Measurements from ENCODE around the gene SCPEP1. TPM values are rescaled to one million over a fixed set of nuclear protein-coding genes. Genes with fewer than 3 reads are reported as not detected.
"Not testable (repeated sequence)": the region's sequence is repeated elsewhere in the genome, so short reads cannot be mapped to it uniquely, and the experiment has no call there.

Gene SCPEP1
- total and polyA plus RNA-seq, 2 donors: 11.1 to 49.9 TPM

GRCh38 chr17:56974055-56974454, 3.9 kb upstream of the SCPEP1 start:
- 98% methylated on average over 2 of the region's 2 CpGs for WGBS
- Histone ChIP-seq H3K27ac (ENCODE audit: low read depth in 1 of 2, low read length in 1 of 2) (no peak overlapping the region), H3K36me3 (ENCODE audit: control insufficient read depth in 2 of 2, insufficient read depth in 2 of 2, low read length in 1 of 2) (no peaks in the 10 kb centered on the region), H3K27me3 (ENCODE audit: control insufficient read depth in 2 of 2, insufficient read depth in 1 of 2, low read length in 1 of 2) (peaks cover 0 to 15% of the 10 kb centered on the region in 2 donors), H3K4me3 (ENCODE audit: low read length in 2 of 2) (no peak overlapping the region), H3K9me3 (ENCODE audit: control insufficient read depth in 2 of 2, insufficient read depth in 1 of 2, low read length in 1 of 2) (peaks cover 0 to 4% of the 10 kb centered on the region in 2 donors), H3K4me1 (ENCODE audit: control insufficient read depth in 2 of 2, insufficient read depth in 2 of 2, low read length in 2 of 2) (peaks cover 3 to 15% of the 10 kb centered on the region in 2 donors)
- DNase-seq (ENCODE audit: low read depth in 6 of 9, low spot score in 9 of 9): no peak

GRCh38 chr17:56975656-56976055, 2.3 kb upstream of the SCPEP1 start:
- over 99% methylated on average over 2 of the region's 2 CpGs for WGBS
- DNase-seq (ENCODE audit: low read depth in 6 of 9, low spot score in 9 of 9): no peak

DNA sequence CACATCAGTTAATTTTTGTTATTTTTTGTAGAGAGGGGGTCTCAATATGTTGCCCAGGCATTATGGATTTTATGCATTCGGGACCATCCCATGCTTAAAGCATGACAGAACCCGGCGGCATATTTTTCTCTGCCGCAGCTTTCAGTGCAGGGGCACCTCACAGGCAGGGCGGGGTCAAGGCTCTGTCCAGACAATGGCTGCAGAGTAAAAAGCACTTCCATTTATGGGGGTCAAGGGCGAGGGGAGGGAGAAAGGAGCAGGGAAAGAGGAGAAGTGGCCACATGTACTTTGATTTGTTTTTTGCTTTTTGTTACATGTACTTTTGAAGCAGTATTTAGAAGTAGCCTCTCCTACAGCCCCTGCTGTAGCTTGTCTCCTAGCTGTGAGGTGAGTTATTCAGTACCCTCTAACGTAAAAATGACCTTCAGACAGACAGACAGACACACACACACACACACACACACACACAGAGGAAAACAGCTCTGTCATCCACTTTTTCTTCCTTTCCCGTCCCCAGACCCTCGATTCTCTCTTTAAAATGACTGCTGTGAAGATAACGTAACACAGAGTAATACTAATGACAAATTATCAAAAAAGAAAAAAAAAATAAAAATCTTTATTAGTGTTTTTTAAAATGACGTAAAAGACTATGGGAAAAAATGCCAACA, 856 bp upstream of the SCPEP1 start:
- Histone ChIP-seq H3K4me1 (ENCODE audit: control insufficient read depth in 2 of 2, insufficient read depth in 2 of 2, low read length in 2 of 2) (peaks cover 3 to 16% of the 10 kb centered on the region in 2 donors), H3K4me3 (ENCODE audit: low read length in 2 of 2) (peak overlapping the region in 1 of 2 donors; percentile 57), H3K36me3 (ENCODE audit: control insufficient read depth in 2 of 2, insufficient read depth in 2 of 2, low read length in 1 of 2) (no peaks in the 10 kb centered on the region), H3K27ac (ENCODE audit: low read depth in 1 of 2, low read length in 1 of 2) (no peak overlapping the region), H3K27me3 (ENCODE audit: control insufficient read depth in 2 of 2, insufficient read depth in 1 of 2, low read length in 1 of 2) (peaks cover 0 to 16% of the 10 kb centered on the region in 2 donors), H3K9me3 (ENCODE audit: control insufficient read depth in 2 of 2, insufficient read depth in 1 of 2, low read length in 1 of 2) (no peaks in the 10 kb centered on the region)
- DNase-seq (ENCODE audit: low read depth in 6 of 9, low spot score in 9 of 9): no peak
- WGBS: 51% methylated on average over 11 of the region's 11 CpGs

More at GRCh38 chr17:56975656-56976055, 2.3 kb upstream of the SCPEP1 start:
- Histone ChIP-seq H3K27ac (ENCODE audit: low read depth in 1 of 2, low read length in 1 of 2) (no peak overlapping the region), H3K9me3 (ENCODE audit: control insufficient read depth in 2 of 2, insufficient read depth in 1 of 2, low read length in 1 of 2) (peaks cover 0 to 2% of the 10 kb centered on the region in 2 donors), H3K4me3 (ENCODE audit: low read length in 2 of 2) (no peak overlapping the region), H3K27me3 (ENCODE audit: control insufficient read depth in 2 of 2, insufficient read depth in 1 of 2, low read length in 1 of 2) (peaks cover 0 to 16% of the 10 kb centered on the region in 2 donors), H3K36me3 (ENCODE audit: control insufficient read depth in 2 of 2, insufficient read depth in 2 of 2, low read length in 1 of 2) (no peaks in the 10 kb centered on the region), H3K4me1 (ENCODE audit: control insufficient read depth in 2 of 2, insufficient read depth in 2 of 2, low read length in 2 of 2) (peaks cover 3 to 15% of the 10 kb centered on the region in 2 donors)

DNA sequence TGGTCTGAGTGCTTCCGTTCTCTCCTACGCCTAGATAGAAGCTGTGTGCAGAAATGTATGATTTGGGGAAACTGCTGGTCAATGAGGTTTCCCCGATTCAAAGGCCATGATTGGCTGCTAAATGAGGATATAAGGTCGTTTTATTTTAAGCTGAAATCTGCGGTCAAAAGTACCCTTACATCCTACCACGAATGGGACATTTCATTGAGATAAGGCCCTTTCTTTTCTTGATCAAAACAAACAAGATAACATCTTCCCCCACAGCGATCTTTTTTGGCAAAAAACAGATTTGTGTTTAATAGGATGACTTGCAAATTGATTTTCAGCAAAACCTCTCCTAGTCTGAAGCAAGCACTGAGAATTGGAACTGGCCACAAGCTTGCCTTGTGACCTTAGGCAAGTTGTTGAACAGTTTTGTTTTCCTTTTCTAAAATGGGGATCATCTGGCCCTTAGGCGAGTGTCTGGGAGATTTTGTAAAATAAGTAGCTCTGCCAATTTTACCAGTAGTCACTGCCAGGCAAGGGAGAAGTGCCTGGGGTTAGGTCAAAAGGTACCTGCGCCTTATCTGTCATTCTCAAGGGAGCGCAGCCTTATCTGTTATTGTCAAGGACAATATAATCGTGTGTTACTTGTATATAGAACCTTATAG, 635 bp downstream of the SCPEP1 start:
- no peaks in the 10 kb centered on the region for H3K9me3 ChIP-seq (ENCODE audit: control insufficient read depth in 2 of 2, insufficient read depth in 1 of 2, low read length in 1 of 2)
- H3K4me1 ChIP-seq (ENCODE audit: control insufficient read depth in 2 of 2, insufficient read depth in 2 of 2, low read length in 2 of 2): peaks cover 3 to 22% of the 10 kb centered on the region in 2 donors
- H3K27me3 ChIP-seq (ENCODE audit: control insufficient read depth in 2 of 2, insufficient read depth in 1 of 2, low read length in 1 of 2): peaks cover 0 to 16% of the 10 kb centered on the region in 2 donors
- DNase-seq (ENCODE audit: low read depth in 6 of 9, low spot score in 9 of 9): peak in 1 of 9 donors; percentile 13
- no peak overlapping the region for H3K27ac ChIP-seq (ENCODE audit: low read depth in 1 of 2, low read length in 1 of 2)
- H3K4me3 ChIP-seq (ENCODE audit: low read length in 2 of 2): peak overlapping the region; percentile 48 to 57
- H3K36me3 ChIP-seq (ENCODE audit: control insufficient read depth in 2 of 2, insufficient read depth in 2 of 2, low read length in 1 of 2): no peaks in the 10 kb centered on the region
- 36% methylated on average over 11 of the region's 11 CpGs for WGBS

DNA sequence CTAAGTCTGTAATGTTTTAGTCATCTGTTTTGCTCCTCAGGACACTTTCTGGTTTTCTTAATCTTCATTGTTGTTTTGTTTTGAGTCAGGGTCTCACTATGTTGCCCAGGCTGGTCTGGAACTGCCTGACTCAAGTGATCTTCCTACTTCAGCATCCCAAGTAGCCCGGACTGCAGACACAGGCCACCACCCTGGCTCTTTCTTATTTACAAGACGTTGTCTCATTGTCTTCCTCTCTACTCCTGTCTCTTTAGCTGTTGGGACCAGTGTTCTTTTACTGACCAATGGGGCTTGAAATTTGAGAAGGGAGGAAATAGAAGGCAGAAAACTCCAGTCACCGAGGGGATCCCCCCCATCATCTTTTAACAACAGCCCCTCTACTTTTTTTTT, 1.2 kb downstream of the SCPEP1 start:
- Histone ChIP-seq H3K9me3 (ENCODE audit: control insufficient read depth in 2 of 2, insufficient read depth in 1 of 2, low read length in 1 of 2) (no peaks in the 10 kb centered on the region), H3K4me1 (ENCODE audit: control insufficient read depth in 2 of 2, insufficient read depth in 2 of 2, low read length in 2 of 2) (peaks cover 3 to 22% of the 10 kb centered on the region in 2 donors), H3K27ac (ENCODE audit: low read depth in 1 of 2, low read length in 1 of 2) (peak overlapping the region in 1 of 2 donors; percentile 13), H3K36me3 (ENCODE audit: control insufficient read depth in 2 of 2, insufficient read depth in 2 of 2, low read length in 1 of 2) (no peaks in the 10 kb centered on the region), H3K4me3 (ENCODE audit: low read length in 2 of 2) (no peak overlapping the region), H3K27me3 (ENCODE audit: control insufficient read depth in 2 of 2, insufficient read depth in 1 of 2, low read length in 1 of 2) (peaks cover 0 to 16% of the 10 kb centered on the region in 2 donors)
- WGBS: 94% methylated on average over 3 of the region's 3 CpGs
- no peak for DNase-seq (ENCODE audit: low read depth in 6 of 9, low spot score in 9 of 9)

DNA sequence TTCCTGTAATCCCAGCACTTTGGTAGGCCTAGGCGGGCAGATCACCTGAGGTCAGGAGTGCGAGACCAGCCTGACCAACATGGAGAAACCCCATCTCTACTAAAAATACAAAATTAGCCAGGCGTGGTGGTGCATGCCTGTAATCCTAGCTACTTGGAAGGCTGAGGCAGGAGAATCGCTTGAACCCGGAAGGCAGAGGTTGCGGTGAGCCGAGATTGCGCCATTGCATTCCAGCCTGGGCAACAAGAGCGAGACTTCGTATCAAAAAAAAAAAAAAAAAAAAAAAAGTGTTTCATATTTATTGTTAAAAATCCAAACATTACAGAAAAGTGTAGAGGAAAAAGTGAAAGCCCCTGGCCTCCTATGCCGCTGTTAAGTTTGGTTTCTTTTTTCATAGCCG, 2.6 kb downstream of the SCPEP1 start:
- Histone ChIP-seq H3K27me3 (ENCODE audit: control insufficient read depth in 2 of 2, insufficient read depth in 1 of 2, low read length in 1 of 2) (peaks cover 0 to 16% of the 10 kb centered on the region in 2 donors), H3K4me1 (ENCODE audit: control insufficient read depth in 2 of 2, insufficient read depth in 2 of 2, low read length in 2 of 2) (peaks cover 3 to 22% of the 10 kb centered on the region in 2 donors)
- not testable (repeated sequence) for DNase-seq (ENCODE audit: low read depth in 6 of 9, low spot score in 9 of 9); H3K36me3 ChIP-seq (ENCODE audit: control insufficient read depth in 2 of 2, insufficient read depth in 2 of 2, low read length in 1 of 2); H3K9me3 ChIP-seq (ENCODE audit: control insufficient read depth in 2 of 2, insufficient read depth in 1 of 2, low read length in 1 of 2); H3K4me3 ChIP-seq (ENCODE audit: low read length in 2 of 2); H3K27ac ChIP-seq (ENCODE audit: low read depth in 1 of 2, low read length in 1 of 2)
- 98% methylated on average over 12 of the region's 12 CpGs for WGBS

- Histone ChIP-seq H3K27me3 (ENCODE audit: control insufficient read depth in 2 of 2, insufficient read depth in 1 of 2, low read length in 1 of 2) (peaks cover 0 to 10% of the 10 kb centered on the region in 2 donors), H3K36me3 (ENCODE audit: control insufficient read depth in 2 of 2, insufficient read depth in 2 of 2, low read length in 1 of 2) (no peaks in the 10 kb centered on the region), H3K9me3 (ENCODE audit: control insufficient read depth in 2 of 2, insufficient read depth in 1 of 2, low read length in 1 of 2) (no peaks in the 10 kb centered on the region), H3K27ac (ENCODE audit: low read depth in 1 of 2, low read length in 1 of 2) (no peak overlapping the region), H3K4me1 (ENCODE audit: control insufficient read depth in 2 of 2, insufficient read depth in 2 of 2, low read length in 2 of 2) (peaks cover 3 to 17% of the 10 kb centered on the region in 2 donors), H3K4me3 (ENCODE audit: low read length in 2 of 2) (no peak overlapping the region)
- 84% methylated on average over 8 of the region's 8 CpGs for WGBS
- DNase-seq (ENCODE audit: low read depth in 6 of 9, low spot score in 9 of 9): no peak
Observed at GRCh38 chr17:56982312-56982711, 4.4 kb downstream of the SCPEP1 start.

DNA sequence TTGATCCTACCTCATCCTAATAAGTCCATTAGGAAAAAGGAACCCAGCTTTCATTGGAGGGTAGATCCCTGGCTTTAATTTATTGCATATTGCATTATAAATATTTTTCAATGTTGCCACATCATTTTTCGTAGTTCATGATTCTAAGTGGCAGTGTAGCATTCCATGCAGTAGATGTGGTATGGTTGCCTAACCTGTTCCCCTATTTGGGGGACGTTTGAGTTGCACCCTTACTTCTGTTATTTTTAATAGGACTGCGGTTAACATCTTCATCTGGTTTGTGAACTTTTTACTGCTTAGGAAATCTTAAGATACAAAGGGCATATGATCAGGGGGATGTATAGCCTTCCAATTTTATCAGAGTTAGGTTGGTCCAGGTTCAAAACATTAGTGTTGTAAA, 5.4 kb downstream of the SCPEP1 start:
- no peaks in the 10 kb centered on the region for H3K9me3 ChIP-seq (ENCODE audit: control insufficient read depth in 2 of 2, insufficient read depth in 1 of 2, low read length in 1 of 2)
- H3K4me3 ChIP-seq (ENCODE audit: low read length in 2 of 2): no peak overlapping the region
- 95% methylated on average over 3 of the region's 3 CpGs for whole genome bisulfite sequencing
- H3K36me3 ChIP-seq (ENCODE audit: control insufficient read depth in 2 of 2, insufficient read depth in 2 of 2, low read length in 1 of 2): no peaks in the 10 kb centered on the region
- DNase-seq (ENCODE audit: low read depth in 6 of 9, low spot score in 9 of 9): no peak
- H3K27me3 ChIP-seq (ENCODE audit: control insufficient read depth in 2 of 2, insufficient read depth in 1 of 2, low read length in 1 of 2): peaks cover 0 to 6% of the 10 kb centered on the region in 2 donors
- no peak overlapping the region for H3K27ac ChIP-seq (ENCODE audit: low read depth in 1 of 2, low read length in 1 of 2)
- peaks cover 0 to 10% of the 10 kb centered on the region in 2 donors for H3K4me1 ChIP-seq (ENCODE audit: control insufficient read depth in 2 of 2, insufficient read depth in 2 of 2, low read length in 2 of 2)

- no peaks in the 10 kb centered on the region for H3K9me3 ChIP-seq (ENCODE audit: control insufficient read depth in 2 of 2, insufficient read depth in 1 of 2, low read length in 1 of 2)
- no peaks in the 10 kb centered on the region for H3K36me3 ChIP-seq (ENCODE audit: control insufficient read depth in 2 of 2, insufficient read depth in 2 of 2, low read length in 1 of 2)
- DNase-seq (ENCODE audit: low read depth in 6 of 9, low spot score in 9 of 9): no peak
- no peaks in the 10 kb centered on the region for H3K27me3 ChIP-seq (ENCODE audit: control insufficient read depth in 2 of 2, insufficient read depth in 1 of 2, low read length in 1 of 2)
- no peak overlapping the region for H3K4me3 ChIP-seq (ENCODE audit: low read length in 2 of 2)
- H3K27ac ChIP-seq (ENCODE audit: low read depth in 1 of 2, low read length in 1 of 2): no peak overlapping the region
- peaks cover 0 to 6% of the 10 kb centered on the region in 2 donors for H3K4me1 ChIP-seq (ENCODE audit: control insufficient read depth in 2 of 2, insufficient read depth in 2 of 2, low read length in 2 of 2)
- 90% methylated on average over 14 of the region's 14 CpGs for WGBS
Observed at GRCh38 chr17:56985371-56986162, 7.6 kb downstream of the SCPEP1 start.
